C4-2B (cell line): Measurements from ENCODE around the gene SNAP47.

Source experiments
- H3K27ac ChIP-seq: fragments of 450-650 bp; 2 replicates; pipeline ENCODE4 v1.5.1; 2017
- ZFX ChIP-seq: fragments of 450-650 bp; IDR thresholded peaks from 2 replicates; pipeline ENCODE4 v1.6.1; 2017
- TF ChIP-seq, protein P1 (sequence below): fragments of 450-650 bp; conservative IDR thresholded peaks from 2 replicates; pipeline ENCODE4 v1.5.1; 2017; ENCODE audit warnings: mild to moderate bottlenecking

Gene SNAP47

DNA sequence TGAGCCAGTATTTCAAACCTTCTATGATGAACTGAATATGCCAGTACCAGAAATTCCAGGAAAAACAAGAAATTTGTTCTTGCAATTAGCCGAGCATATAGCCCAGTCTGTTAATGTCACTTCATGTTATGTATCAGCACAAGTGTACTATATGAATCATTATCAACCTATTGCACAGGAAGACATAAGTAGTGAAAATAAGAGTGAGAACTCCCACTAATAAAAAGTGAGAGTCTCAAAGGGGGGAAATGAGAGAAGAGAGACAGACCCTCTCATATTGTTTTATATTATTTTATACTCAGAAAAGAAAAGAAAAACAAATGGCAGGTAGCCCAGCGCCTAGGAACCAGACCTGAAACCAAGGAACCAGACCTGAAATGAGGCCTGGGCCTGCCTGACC lies 16.3 kb upstream of the SNAP47 start:
- TF ChIP-seq ZFX: no peak
- TF ChIP-seq, protein P1, sequence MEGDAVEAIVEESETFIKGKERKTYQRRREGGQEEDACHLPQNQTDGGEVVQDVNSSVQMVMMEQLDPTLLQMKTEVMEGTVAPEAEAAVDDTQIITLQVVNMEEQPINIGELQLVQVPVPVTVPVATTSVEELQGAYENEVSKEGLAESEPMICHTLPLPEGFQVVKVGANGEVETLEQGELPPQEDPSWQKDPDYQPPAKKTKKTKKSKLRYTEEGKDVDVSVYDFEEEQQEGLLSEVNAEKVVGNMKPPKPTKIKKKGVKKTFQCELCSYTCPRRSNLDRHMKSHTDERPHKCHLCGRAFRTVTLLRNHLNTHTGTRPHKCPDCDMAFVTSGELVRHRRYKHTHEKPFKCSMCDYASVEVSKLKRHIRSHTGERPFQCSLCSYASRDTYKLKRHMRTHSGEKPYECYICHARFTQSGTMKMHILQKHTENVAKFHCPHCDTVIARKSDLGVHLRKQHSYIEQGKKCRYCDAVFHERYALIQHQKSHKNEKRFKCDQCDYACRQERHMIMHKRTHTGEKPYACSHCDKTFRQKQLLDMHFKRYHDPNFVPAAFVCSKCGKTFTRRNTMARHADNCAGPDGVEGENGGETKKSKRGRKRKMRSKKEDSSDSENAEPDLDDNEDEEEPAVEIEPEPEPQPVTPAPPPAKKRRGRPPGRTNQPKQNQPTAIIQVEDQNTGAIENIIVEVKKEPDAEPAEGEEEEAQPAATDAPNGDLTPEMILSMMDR: no peak
- no peak overlapping the region for H3K27ac ChIP-seq

DNA sequence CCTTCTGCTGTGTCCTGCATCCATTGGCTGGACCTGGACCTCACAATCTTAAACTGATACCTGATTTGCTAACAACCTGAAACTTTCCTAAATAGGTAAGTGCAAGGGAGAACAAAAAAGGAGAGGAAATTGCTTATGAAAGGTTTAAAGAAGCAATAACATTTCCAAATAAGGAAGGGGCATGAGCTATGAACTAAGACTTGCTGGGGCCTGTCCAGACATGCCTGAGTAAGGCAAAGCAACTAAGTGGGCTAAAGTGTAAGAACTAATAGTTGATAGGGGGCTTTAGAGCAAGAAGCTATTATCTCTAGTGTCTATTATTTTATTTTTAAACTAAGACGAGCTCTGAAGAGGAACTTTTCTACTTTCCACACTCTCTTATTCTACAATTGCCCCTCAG lies 11.8 kb upstream of the SNAP47 start:
- H3K27ac ChIP-seq: no peak overlapping the region
- TF ChIP-seq, protein P1: no peak
- TF ChIP-seq ZFX: no peak

GRCh38 chr1:227725046-227725445 lies 10.2 kb upstream of the SNAP47 start:
- no peak for TF ChIP-seq ZFX
- TF ChIP-seq, protein P1: no peak
- no peak overlapping the region for H3K27ac ChIP-seq

GRCh38 chr1:227726318-227726717 lies 8.9 kb upstream of the SNAP47 start:
- no peak overlapping the region for H3K27ac ChIP-seq
- TF ChIP-seq, protein P1: no peak
- TF ChIP-seq ZFX: no peak

- no peak overlapping the region for H3K27ac ChIP-seq
- TF ChIP-seq ZFX: no peak
- TF ChIP-seq, protein P1: no peak
Measured at GRCh38 chr1:227726924-227727599, 8.2 kb upstream of the SNAP47 start.

- peak overlapping the region; percentile 87 for H3K27ac ChIP-seq
- peak; percentile 66; the same call in 1 of the 2 replicates for TF ChIP-seq ZFX
- TF ChIP-seq, protein P1: no peak
Measured at GRCh38 chr1:227728059-227728891, 7.0 kb upstream of the SNAP47 start.

DNA sequence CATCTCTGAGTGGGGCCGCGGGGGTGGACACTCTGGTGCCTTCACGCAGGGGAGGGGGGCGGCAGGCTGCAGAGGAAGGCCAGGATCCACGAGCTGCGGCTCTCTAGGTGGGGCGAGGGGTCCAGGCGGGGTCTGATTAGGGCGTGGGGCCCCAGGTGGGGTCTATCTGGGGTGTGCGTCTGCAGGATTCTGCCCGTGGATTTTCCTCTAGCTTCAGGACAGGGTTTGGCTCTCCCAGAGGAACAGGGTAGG lies 6.4 kb upstream of the SNAP47 start:
- TF ChIP-seq, protein P1: no peak
- TF ChIP-seq ZFX: 0 out of 2 replicates have a peak, but pooled peaks have one; percentile 7
- peak overlapping the region; percentile 87 for H3K27ac ChIP-seq
